AG04450 (cell line): ENCODE data around the gene ADAMTS14. TPM values are rescaled to one million over a fixed set of nuclear protein-coding genes. Genes with fewer than 3 reads are reported as not detected.

Source experiments
- CTCF ChIA-PET: fragments of 300-600, 350-600 bp; formaldehyde crosslinking; extraction: SDS; loops from one replicate; lab custom pipeline; 2022; ENCODE audit warnings: antibody characterized with exemption, inconsistent platforms; lab: Charles Lee
- POLR2A ChIA-PET: fragments of 350-600 bp; formaldehyde crosslinking; extraction: SDS; loops from one replicate; lab custom pipeline; 2021; ENCODE audit warnings: antibody characterized with exemption, inconsistent platforms; lab: Yijun Ruan, JAX
- DNase-seq: peaks from one replicate; pipeline ENCODE4 v3.0.0-alpha.2; 2011; ENCODE audit warnings: low read depth, low spot score
- H3K27ac ChIP-seq: one replicate; pipeline ENCODE4 v1.5.1; 2012; ENCODE audit warnings: low read depth, low read length, control low read depth
- H3K27me3 ChIP-seq: one replicate; pipeline ENCODE4 v1.6.0; 2012; ENCODE audit warnings: low read length; ENCODE audit not compliant: control insufficient read depth, insufficient read depth
- H3K4me3 ChIP-seq: 2 replicates; pipeline ENCODE4 v1.5.1; 2011; ENCODE audit warnings: mild to moderate bottlenecking, low read depth, low read length, control low read depth
- H3K9me3 ChIP-seq: 2 replicates; pipeline ENCODE4 v1.5.1; 2012; ENCODE audit warnings: low read length; ENCODE audit not compliant: control insufficient read depth, insufficient read depth
- polyA plus RNA-seq: library from polyadenylated mRNA; depleted of rRNA; stranded (reverse); fragments of >200 nt; gene quantifications from 2 replicates; pipeline ENCODE4 v1.2.3, GENCODE V29; 2011
- TF ChIP-seq, protein P1 (sequence below): IDR thresholded peaks from 2 replicates; pipeline ENCODE4 v1.5.1; 2011; ENCODE audit warnings: low read depth, low read length, control low read depth, inconsistent platforms

The ADAMTS14 gene
- polyA plus RNA-seq, 1 experiment: 2.9 TPM

DNA sequence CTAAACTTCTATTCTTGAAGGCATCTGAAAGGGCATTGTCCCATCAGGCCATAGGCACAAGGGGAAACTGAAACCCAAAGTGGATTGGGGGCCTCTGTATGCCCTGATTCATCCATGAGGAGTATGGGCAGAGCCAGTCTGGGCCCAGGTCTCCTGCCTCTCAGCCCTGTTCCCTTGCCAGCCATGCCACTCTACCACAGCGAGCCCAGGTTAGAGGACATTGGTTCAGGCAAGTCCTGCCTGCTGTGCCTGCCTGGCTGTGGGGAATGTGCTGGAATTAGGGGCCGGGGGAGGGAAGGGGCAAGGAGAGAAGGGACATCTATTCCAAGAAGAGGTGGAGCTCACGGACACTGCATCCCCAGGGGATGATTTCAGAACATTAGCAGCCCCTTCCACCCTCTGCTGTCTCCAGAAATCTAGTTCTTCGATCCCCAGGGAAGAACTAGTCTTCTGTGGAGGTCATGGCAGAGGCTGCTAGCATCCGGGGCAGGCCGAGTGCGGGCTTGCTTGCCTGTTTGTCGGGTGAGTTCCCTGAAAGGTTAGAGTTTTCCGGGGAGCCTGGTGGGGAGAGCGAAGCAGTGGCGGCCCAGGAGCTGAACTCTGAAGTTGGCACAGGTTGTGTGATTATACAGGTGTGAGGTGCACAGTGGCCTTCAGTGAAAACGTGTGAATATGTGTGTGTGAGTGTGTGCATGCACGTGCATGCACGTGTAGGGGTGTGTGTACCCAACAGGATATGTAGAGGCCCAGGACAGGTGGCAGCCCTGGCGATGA, 75.1 kb downstream of the ADAMTS14 start:
- TF ChIP-seq, protein P1, sequence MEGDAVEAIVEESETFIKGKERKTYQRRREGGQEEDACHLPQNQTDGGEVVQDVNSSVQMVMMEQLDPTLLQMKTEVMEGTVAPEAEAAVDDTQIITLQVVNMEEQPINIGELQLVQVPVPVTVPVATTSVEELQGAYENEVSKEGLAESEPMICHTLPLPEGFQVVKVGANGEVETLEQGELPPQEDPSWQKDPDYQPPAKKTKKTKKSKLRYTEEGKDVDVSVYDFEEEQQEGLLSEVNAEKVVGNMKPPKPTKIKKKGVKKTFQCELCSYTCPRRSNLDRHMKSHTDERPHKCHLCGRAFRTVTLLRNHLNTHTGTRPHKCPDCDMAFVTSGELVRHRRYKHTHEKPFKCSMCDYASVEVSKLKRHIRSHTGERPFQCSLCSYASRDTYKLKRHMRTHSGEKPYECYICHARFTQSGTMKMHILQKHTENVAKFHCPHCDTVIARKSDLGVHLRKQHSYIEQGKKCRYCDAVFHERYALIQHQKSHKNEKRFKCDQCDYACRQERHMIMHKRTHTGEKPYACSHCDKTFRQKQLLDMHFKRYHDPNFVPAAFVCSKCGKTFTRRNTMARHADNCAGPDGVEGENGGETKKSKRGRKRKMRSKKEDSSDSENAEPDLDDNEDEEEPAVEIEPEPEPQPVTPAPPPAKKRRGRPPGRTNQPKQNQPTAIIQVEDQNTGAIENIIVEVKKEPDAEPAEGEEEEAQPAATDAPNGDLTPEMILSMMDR: no peak
- ChIA-PET POLR2A (no interaction called here), CTCF (no interaction called here)
- Histone ChIP-seq H3K9me3 (peaks cover 4% of the 10 kb centered on the region; the same call in 1 of the 2 replicates), H3K4me3 (no peak overlapping the region), H3K27me3 (no peaks in the 10 kb centered on the region), H3K27ac (no peak overlapping the region)
- DNase-seq: no peak

DNA sequence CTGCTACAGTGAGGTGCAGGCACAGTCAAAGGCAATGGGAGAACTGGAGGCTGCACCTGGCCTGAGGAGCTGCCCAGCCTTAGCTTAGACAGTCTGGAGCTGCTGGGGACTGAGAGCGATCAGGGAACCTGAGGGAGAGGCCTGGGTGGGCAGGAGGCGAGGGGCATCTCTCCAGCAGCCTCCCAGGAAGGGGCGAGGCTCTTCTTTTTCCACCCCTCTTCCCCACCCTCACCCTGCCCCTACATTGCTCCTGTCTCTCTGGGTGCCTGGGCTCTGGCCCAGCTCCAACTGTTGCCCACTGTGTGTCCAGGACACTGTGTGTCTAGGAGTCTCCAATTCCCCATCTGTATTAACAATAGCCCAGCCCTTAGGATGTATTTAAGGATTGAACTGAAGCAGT, 76.0 kb downstream of the ADAMTS14 start:
- no peak overlapping the region for H3K4me3 ChIP-seq
- H3K9me3 ChIP-seq: peaks cover 4% of the 10 kb centered on the region; the same call in 1 of the 2 replicates
- POLR2A ChIA-PET: no interaction called here

DNA sequence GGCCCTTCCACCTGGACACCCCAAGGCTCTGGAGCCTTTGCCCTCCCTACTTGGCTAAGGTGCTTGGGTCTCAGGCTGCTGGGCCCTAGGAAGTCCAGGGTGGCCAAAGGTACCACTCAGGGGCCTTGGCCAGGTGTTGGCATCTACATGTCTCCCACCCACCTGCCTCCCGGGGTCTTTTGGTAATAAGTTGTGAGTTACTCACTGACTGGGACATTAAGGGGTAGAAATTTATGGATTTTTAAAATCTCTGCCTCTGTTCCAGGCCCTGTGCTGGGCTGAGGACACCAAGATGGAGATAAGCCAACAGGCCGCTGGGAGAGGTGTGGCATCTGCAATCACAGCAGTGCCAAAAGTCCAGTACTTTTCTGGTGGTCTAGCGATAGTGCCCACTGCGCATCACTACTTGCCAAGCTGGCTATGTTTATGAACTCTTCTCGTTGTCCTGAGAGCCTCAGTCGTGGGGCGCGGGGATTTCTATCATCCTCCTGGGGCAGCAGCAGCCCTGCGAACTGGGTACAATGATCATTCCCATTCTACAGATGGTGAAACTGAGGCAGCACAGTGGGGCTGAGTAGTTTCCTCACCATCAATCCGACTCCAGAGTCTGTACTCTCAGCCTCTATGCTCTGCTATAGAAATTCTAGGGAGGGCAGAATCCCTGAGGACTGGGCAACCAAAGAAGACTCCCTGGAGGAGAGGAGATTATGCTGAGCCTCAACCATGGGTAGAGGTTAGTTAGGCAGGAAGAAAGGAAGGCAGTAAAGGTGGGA, 76.7 kb downstream of the ADAMTS14 start:
- Histone ChIP-seq H3K9me3 (peaks cover 4% of the 10 kb centered on the region; the same call in 1 of the 2 replicates), H3K27ac (no peak overlapping the region), H3K4me3 (no peak overlapping the region), H3K27me3 (no peaks in the 10 kb centered on the region)
- TF ChIP-seq, protein P1: no peak
- POLR2A ChIA-PET: no interaction called here
- no peak for DNase-seq
- CTCF ChIA-PET: interaction anchor here (0.9 kb wide), 1 partner anchor 10 kb away, joined by 3 read pairs; no protein-coding TSS in a partner anchor

More for the DNA sequence above, 76.0 kb downstream of the ADAMTS14 start:
- CTCF ChIA-PET: interaction anchor here (0.9 kb wide), 1 partner anchor 10 kb away, joined by 3 read pairs; no protein-coding TSS in a partner anchor
- Histone ChIP-seq H3K27me3 (no peaks in the 10 kb centered on the region), H3K27ac (no peak overlapping the region)
- DNase-seq: no peak
- TF ChIP-seq, protein P1: no peak

DNA sequence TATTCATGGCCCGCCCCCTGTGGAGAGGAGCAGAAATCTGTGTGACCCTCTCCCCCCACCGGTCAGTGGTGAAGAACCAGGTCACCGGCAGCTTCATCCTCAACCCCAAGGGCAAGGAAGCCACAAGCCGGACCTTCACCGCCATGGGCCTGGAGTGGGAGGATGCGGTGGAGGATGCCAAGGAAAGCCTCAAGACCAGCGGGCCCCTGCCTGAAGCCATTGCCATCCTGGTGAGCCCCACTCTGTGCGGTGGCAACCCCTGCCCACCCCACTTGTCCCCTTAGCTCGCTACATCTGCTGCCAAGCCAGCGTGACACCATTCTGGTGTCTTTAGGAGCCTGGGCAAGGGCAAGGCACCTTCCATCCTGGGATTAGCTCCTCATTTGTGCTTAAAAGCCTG, 77.5 kb downstream of the ADAMTS14 start:
- CTCF ChIA-PET: interaction anchor here (1.2 kb wide), 1 partner anchor 200 kb away, joined by 3 read pairs; no protein-coding TSS in a partner anchor
- no peak for DNase-seq
- TF ChIP-seq, protein P1: no peak
- POLR2A ChIA-PET: no interaction called here
- no peak overlapping the region for H3K4me3 ChIP-seq
- H3K27me3 ChIP-seq: no peaks in the 10 kb centered on the region
- H3K9me3 ChIP-seq: peaks cover 4% of the 10 kb centered on the region; the same call in 1 of the 2 replicates
- no peak overlapping the region for H3K27ac ChIP-seq
